OCI-LY7 (cell line): ENCODE results near the gene ZNF763.

Source experiments
- EZH2phosphoT487 ChIP-seq: fragments of 200-600 bp; sonication (generic); IDR thresholded peaks from 2 replicates; pipeline ENCODE4 v1.6.1; 2018; ENCODE audit warnings: low read depth, borderline replicate concordance, mild to moderate bottlenecking, mixed run types, antibody characterized with exemption, low read length, moderate library complexity, mixed read lengths
- TF ChIP-seq, protein P1 (sequence below): fragments of 200-600 bp; sonication (generic); conservative IDR thresholded peaks from 2 replicates; pipeline ENCODE4 v1.5.1; 2014; ENCODE audit warnings: mild to moderate bottlenecking, antibody characterized with exemption, low read length, moderate library complexity, mixed read lengths

- TF ChIP-seq, protein P1, sequence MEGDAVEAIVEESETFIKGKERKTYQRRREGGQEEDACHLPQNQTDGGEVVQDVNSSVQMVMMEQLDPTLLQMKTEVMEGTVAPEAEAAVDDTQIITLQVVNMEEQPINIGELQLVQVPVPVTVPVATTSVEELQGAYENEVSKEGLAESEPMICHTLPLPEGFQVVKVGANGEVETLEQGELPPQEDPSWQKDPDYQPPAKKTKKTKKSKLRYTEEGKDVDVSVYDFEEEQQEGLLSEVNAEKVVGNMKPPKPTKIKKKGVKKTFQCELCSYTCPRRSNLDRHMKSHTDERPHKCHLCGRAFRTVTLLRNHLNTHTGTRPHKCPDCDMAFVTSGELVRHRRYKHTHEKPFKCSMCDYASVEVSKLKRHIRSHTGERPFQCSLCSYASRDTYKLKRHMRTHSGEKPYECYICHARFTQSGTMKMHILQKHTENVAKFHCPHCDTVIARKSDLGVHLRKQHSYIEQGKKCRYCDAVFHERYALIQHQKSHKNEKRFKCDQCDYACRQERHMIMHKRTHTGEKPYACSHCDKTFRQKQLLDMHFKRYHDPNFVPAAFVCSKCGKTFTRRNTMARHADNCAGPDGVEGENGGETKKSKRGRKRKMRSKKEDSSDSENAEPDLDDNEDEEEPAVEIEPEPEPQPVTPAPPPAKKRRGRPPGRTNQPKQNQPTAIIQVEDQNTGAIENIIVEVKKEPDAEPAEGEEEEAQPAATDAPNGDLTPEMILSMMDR: peak; percentile 92
- no peak for TF ChIP-seq EZH2phosphoT487
Measured at GRCh38 chr19:11984986-11985385, 20.1 kb downstream of the ZNF763 start.
